K562 (cell line): Measurements from ENCODE around the gene COL9A3. TPM values are rescaled to one million over a fixed set of nuclear protein-coding genes. Genes with fewer than 3 reads are reported as not detected.

Experiments used
- ATAC-seq: fragments of 200-7000 bp; cut with Tn5 transposase; 3 replicates; pipeline ENCODE4 v1.9.1; 2020; ENCODE audit warnings: moderate library complexity
- BruUV-seq: library from RNA; stranded (reverse); fragments of 400-500 nt; replicated peaks from 2 replicates; lab custom pipeline; 2021; lab: Mats Ljungman, UMichigan
- CTCF ChIA-PET: fragments of 300-600 bp; formaldehyde crosslinking; extraction: SDS; loops from one replicate; lab custom pipeline; 2021; ENCODE audit warnings: low intra/inter-chr PET ratio; lab: Yijun Ruan, JAX
- POLR2A ChIA-PET: fragments of 300-600, 350-650 bp; sonication (Branson Sonifier 250); formaldehyde crosslinking; extraction: SDS; loops from one replicate; lab custom pipeline; 2021; ENCODE audit warnings: antibody characterized with exemption, inconsistent platforms; lab: Yijun Ruan, JAX
- DNase-seq, 4 experiments: peaks; one replicate each; pipeline versions ENCODE4 v3.0.0 to v3.0.0-alpha.2; 2011 to 2018; ENCODE audit warnings: low spot score in 3 of 4, mixed read lengths in 3 of 4; ENCODE audit errors: extremely low read depth in 1 of 4
- FAIRE-seq: peaks from 2 replicates; lab custom pipeline; 2011; peaks lifted over from hg19 to GRCh38; lab: Jason Lieb, UNC
- H2AFZ ChIP-seq: 2 replicates; pipeline ENCODE4 v1.6.0; 2011; ENCODE audit warnings: low read depth, low read length, control low read depth, inconsistent platforms
- H3K27ac ChIP-seq: fragments of 200-600 bp; 3 replicates; pipeline ENCODE4 v1.8.0; 2011; ENCODE audit warnings: low read depth, mild to moderate bottlenecking, control low read depth, inconsistent platforms, low read length, moderate library complexity, mixed read lengths; ENCODE audit errors: extremely low read depth
- H3K27me3 ChIP-seq, 2 experiments: fragments of 300-600 bp in 1 of 2; 2 replicates in 1 of 2; 3 replicates in 1 of 2; pipeline versions ENCODE4 v1.6.0 to v1.8.0; 2011; ENCODE audit warnings: inconsistent platforms in 2 of 2, low read length in 2 of 2, mild to moderate bottlenecking in 1 of 2, mixed read lengths in 1 of 2, moderate library complexity in 1 of 2; ENCODE audit not compliant: control insufficient read depth in 2 of 2, insufficient read depth in 2 of 2
- H3K36me3 ChIP-seq: fragments of 300-600 bp; 3 replicates; pipeline ENCODE4 v1.8.0; 2011; ENCODE audit warnings: mild to moderate bottlenecking, low read length, inconsistent platforms; ENCODE audit not compliant: control insufficient read depth, insufficient read depth
- H3K4me1 ChIP-seq, 2 experiments: fragments of 200-600 bp in 1 of 2; replicated peaks in 1 of 2; 2 replicates in 1 of 2; 3 replicates in 1 of 2; pipeline versions ENCODE4 v1.5.1 to v1.8.0; 2011; ENCODE audit warnings: inconsistent platforms in 2 of 2, low read length in 2 of 2, mild to moderate bottlenecking in 1 of 2, mixed read lengths in 1 of 2, moderate library complexity in 1 of 2; ENCODE audit not compliant: control insufficient read depth in 2 of 2, insufficient read depth in 2 of 2
- H3K4me2 ChIP-seq: 2 replicates; pipeline ENCODE4 v1.6.1; 2011; ENCODE audit warnings: low read length, control low read depth, inconsistent platforms, mixed read lengths; ENCODE audit not compliant: insufficient read depth
- H3K4me3 ChIP-seq: fragments of 200-600 bp; sonication (generic), shearing (Covaris generic); 2 replicates; pipeline ENCODE4 v1.5.1; 2016; ENCODE audit warnings: control low read depth, inconsistent platforms
- H3K79me2 ChIP-seq: fragments of 200-600 bp; 3 replicates; pipeline ENCODE4 v1.8.0; 2011; ENCODE audit warnings: low read length, inconsistent platforms; ENCODE audit not compliant: control insufficient read depth, insufficient read depth
- H3K9ac ChIP-seq, 2 experiments: 2 replicates each; pipeline versions ENCODE4 v1.6.0 to v1.6.1; 2011; ENCODE audit warnings: low read depth in 2 of 2, low read length in 2 of 2, control low read depth in 1 of 2, inconsistent platforms in 1 of 2, mild to moderate bottlenecking in 1 of 2, mixed read lengths in 1 of 2; ENCODE audit not compliant: insufficient read depth in 1 of 2
- H3K9me1 ChIP-seq: one replicate; pipeline ENCODE4 v1.6.0; 2011; ENCODE audit warnings: inconsistent platforms, mild to moderate bottlenecking, low read length, moderate library complexity; ENCODE audit not compliant: control insufficient read depth, insufficient read depth
- H3K9me3 ChIP-seq: replicated peaks from 2 replicates; pipeline ENCODE4 v1.5.1; 2011; ENCODE audit warnings: low read depth, low read length, inconsistent platforms; ENCODE audit not compliant: control insufficient read depth, insufficient read depth
- H4K20me1 ChIP-seq: replicated peaks from 2 replicates; pipeline ENCODE4 v1.6.1; 2011; ENCODE audit warnings: low read length, inconsistent platforms, mixed read lengths; ENCODE audit not compliant: control insufficient read depth, insufficient read depth
- ARID2 ChIP-seq: fragments of 450-650 bp; IDR thresholded peaks from 2 replicates; pipeline ENCODE4 v1.6.1; 2017; ENCODE audit warnings: antibody characterized with exemption, mild to moderate bottlenecking
- CBX8 ChIP-seq: fragments of 200-600 bp; sonication (generic); IDR thresholded peaks from 2 replicates; pipeline ENCODE4 v1.6.1; 2012; ENCODE audit warnings: borderline replicate concordance, mixed run types, low read depth, mild to moderate bottlenecking, moderate library complexity, mixed read lengths, low read length, control low read depth, inconsistent platforms; ENCODE audit not compliant: poor library complexity, severe bottlenecking; ENCODE audit errors: extremely low read depth
- MIER1 ChIP-seq: fragments of 450-650 bp; IDR thresholded peaks from 2 replicates; pipeline ENCODE4 v1.6.1; 2016; ENCODE audit warnings: antibody characterized with exemption, mild to moderate bottlenecking, low read depth
- NFXL1 ChIP-seq: fragments of 450-650 bp; formaldehyde crosslinking; IDR thresholded peaks from 2 replicates; pipeline ENCODE4 v1.4.0; 2021; ENCODE audit warnings: mild to moderate bottlenecking
- PML ChIP-seq: IDR thresholded peaks from 2 replicates; pipeline ENCODE4 v1.6.1; 2012; ENCODE audit warnings: low read length, inconsistent platforms
- POLR2B ChIP-seq: fragments of 450-650 bp; IDR thresholded peaks from 2 replicates; pipeline ENCODE4 v1.6.1; 2018; ENCODE audit warnings: low read depth; ENCODE audit not compliant: partially characterized antibody
- PYGO2 ChIP-seq: fragments of 450-650 bp; IDR thresholded peaks from 2 replicates; pipeline ENCODE4 v1.6.1; 2016; ENCODE audit warnings: mild to moderate bottlenecking, missing genetic modification characterization, moderate library complexity, missing compliant biosample characterization
- RBFOX2 ChIP-seq: fragments of 200-400 bp; formaldehyde crosslinking; IDR thresholded peaks from 2 replicates; pipeline ENCODE4 v1.6.1; 2017; ENCODE audit warnings: low read depth, mild to moderate bottlenecking, low read length, moderate library complexity
- ZBTB33 ChIP-seq: sonication (generic); formaldehyde crosslinking; IDR thresholded peaks from 2 replicates; pipeline ENCODE4 v1.8.1; 2023; ENCODE audit warnings: mild to moderate bottlenecking, missing genetic modification reagents
- ZNF146 ChIP-seq: IDR thresholded peaks from one replicate; pipeline ENCODE4 v1.6.1; 2018; ENCODE audit warnings: missing compliant biosample characterization; ENCODE audit not compliant: unreplicated experiment
- ZNF239 ChIP-seq: fragments of 250-450 bp; sonication (Bioruptor Pico); IDR thresholded peaks from 2 replicates; pipeline ENCODE4 v1.4.0; 2020; ENCODE audit warnings: mild to moderate bottlenecking
- ZNF444 ChIP-seq: fragments of 250-450 bp; sonication (Bioruptor Pico); IDR thresholded peaks from 2 replicates; pipeline ENCODE4 v1.4.0; 2020; ENCODE audit warnings: mild to moderate bottlenecking, moderate library complexity
- ZNF696 ChIP-seq: fragments of 250-450 bp; sonication (Bioruptor Pico); conservative IDR thresholded peaks from 2 replicates; pipeline ENCODE4 v1.4.0; 2020; ENCODE audit warnings: mild to moderate bottlenecking, moderate library complexity
- WGBS: fragments of 100-300 bp; shearing (Covaris generic); methylation state at CpG from one replicate; pipeline ENCODE4 v1.1.6; 2016; ENCODE audit warnings: low coverage, mixed read lengths; ENCODE audit not compliant: insufficient coverage; ENCODE audit errors: missing lambda C conversion rate; 5-methylcytosine and 5-hydroxymethylcytosine counted together
- in situ Hi-C: fragments of 300-500 bp; cut with MboI; formaldehyde crosslinking; loops from 4 replicates; pipeline ENCODE4 v1.15.0; 2018; ENCODE audit warnings: inconsistent platforms, mixed read lengths
- intact Hi-C: fragments of 100-400 bp; cut with micrococcal nuclease; formaldehyde crosslinking; loops from 2 replicates; pipeline ENCODE4 v1.14.2; 2022
- polyA plus RNA-seq, 8 experiments: library from polyadenylated mRNA; depleted of rRNA in 4 of 8; stranded (reverse) in 5 of 8; unstranded in 3 of 8; fragments of >200 nt; fragmentation: Nextera tagmentation in 2 of 8; fragmentation: Illumina TruSeq in 1 of 8; extraction: Ambion mirVana in 2 of 8; extraction: Trizol in 1 of 8; gene quantifications; 2 replicates each; pipeline versions ENCODE4 v1.2.1 to v1.2.3, GENCODE V29; 2011 to 2014; ENCODE audit warnings: inconsistent platforms in 1 of 8, missing spikeins in 1 of 8
- total RNA-seq, 7 experiments: library from RNA; depleted of rRNA in 6 of 7; stranded (reverse); fragments of >200 nt in 6 of 7; fragmentation: Illumina TruSeq in 2 of 7; extraction: Trizol in 2 of 7; gene quantifications; 2 replicates each; pipeline versions ENCODE4 v1.2.1 to v1.2.3, GENCODE V29; 2011 to 2021; ENCODE audit warnings: low replicate concordance in 1 of 7
- TF ChIP-seq, protein P1 (sequence below): conservative IDR thresholded peaks from 2 replicates; pipeline ENCODE4 v1.6.1; 2011; ENCODE audit warnings: low read depth, mild to moderate bottlenecking, low read length; ENCODE audit not compliant: control insufficient read depth

Gene COL9A3
- total and polyA plus RNA-seq, 9 of the 15 experiments (the other 6 are each of a cell fraction or from before 2014, with no cell fraction given): 0.14 to 3.6 (median 0.88) TPM; not detected in 1

GRCh38 chr20:62812181-62812906, 4.5 kb upstream of the COL9A3 start (continued):
- TF ChIP-seq, protein P1, sequence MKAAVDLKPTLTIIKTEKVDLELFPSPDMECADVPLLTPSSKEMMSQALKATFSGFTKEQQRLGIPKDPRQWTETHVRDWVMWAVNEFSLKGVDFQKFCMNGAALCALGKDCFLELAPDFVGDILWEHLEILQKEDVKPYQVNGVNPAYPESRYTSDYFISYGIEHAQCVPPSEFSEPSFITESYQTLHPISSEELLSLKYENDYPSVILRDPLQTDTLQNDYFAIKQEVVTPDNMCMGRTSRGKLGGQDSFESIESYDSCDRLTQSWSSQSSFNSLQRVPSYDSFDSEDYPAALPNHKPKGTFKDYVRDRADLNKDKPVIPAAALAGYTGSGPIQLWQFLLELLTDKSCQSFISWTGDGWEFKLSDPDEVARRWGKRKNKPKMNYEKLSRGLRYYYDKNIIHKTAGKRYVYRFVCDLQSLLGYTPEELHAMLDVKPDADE: no peak
- no peak for TF ChIP-seq ARID2
- TF ChIP-seq RBFOX2: peak; percentile 54
- TF ChIP-seq ZBTB33 (CRISPR knock-in tag): peak; percentile 59
- TF ChIP-seq ZNF696: no peak
- TF ChIP-seq CBX8: no peak
- no peak for TF ChIP-seq PML

DNA sequence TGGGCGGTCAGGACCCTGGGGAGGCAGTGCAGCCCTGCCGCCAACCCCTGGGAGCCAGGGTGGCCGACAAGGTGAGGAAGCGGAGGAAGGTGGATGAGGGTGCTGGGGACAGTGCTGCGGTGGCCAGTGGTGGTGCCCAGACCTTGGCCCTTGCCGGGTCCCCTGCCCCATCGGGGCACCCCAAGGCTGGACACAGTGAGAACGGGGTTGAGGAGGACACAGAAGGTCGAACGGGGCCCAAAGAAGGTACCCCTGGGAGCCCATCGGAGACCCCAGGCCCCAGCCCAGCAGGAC, 4.0 kb upstream of the COL9A3 start:
- POLR2A ChIA-PET: no interaction called here
- H3K4me2 ChIP-seq: no peak overlapping the region
- peaks cover 46% of the 10 kb centered on the region; the same call in 2 of the 3 replicates for H3K36me3 ChIP-seq
- WGBS: 91% methylated on average over 9 of the region's 11 CpGs
- FAIRE-seq (no peak), ATAC-seq (no peak), DNase-seq (no peak)
- no peak overlapping the region for H3K27ac ChIP-seq
- no peak overlapping the region for H3K9ac ChIP-seq
- peaks cover 0 to 10% of the 10 kb centered on the region in 2 experiments; a peak in 3 of 5 replicates for H3K27me3 ChIP-seq
- TSS peak; percentile 41 for BruUV-seq
- H3K79me2 ChIP-seq: no peaks in the 10 kb centered on the region
- no peak overlapping the region for H2AFZ ChIP-seq
- in situ Hi-C loops (no loop called here), intact Hi-C loops (no loop called here)
- no peaks in the 10 kb centered on the region for H3K9me3 ChIP-seq
- TF ChIP-seq ZNF146 (no peak), ZNF444 (CRISPR knock-in tag) (no peak), ZNF239 (CRISPR knock-in tag) (no peak), NFXL1 (CRISPR knock-in tag) (no peak), MIER1 (no peak), PYGO2 (tag) (no peak), POLR2B (peak; percentile 36)
- H4K20me1 ChIP-seq: peaks cover 4% of the 10 kb centered on the region
- no peaks in the 10 kb centered on the region for H3K9me1 ChIP-seq
- CTCF ChIA-PET: no interaction called here
- H3K4me3 ChIP-seq: no peak overlapping the region
- H3K4me1 ChIP-seq: peaks cover 3 to 74% of the 10 kb centered on the region in 2 experiments; a peak in 3 of 5 replicates
